HCT116 (cell line): ENCODE measurements around the gene SMC6. TPM values are rescaled to one million over a fixed set of nuclear protein-coding genes. Genes with fewer than 3 reads are reported as not detected.

Experiments used
- ATAC-seq: fragments of 200-7000 bp; cut with Tn5 transposase; 2 replicates; pipeline ENCODE4 v1.9.1; 2020; ENCODE audit warnings: mild to moderate bottlenecking, moderate library complexity
- BruUV-seq: library from RNA; stranded (reverse); fragments of 400-500 nt; replicated peaks from 2 replicates; lab custom pipeline; 2021; lab: Mats Ljungman, UMichigan
- CTCF ChIA-PET: fragments of 300-600 bp; sonication (Branson Sonifier 250); formaldehyde crosslinking; loops from one replicate; lab custom pipeline; 2021; ENCODE audit warnings: antibody characterized with exemption; lab: Charles Lee
- POLR2A ChIA-PET: fragments of 300-600, 350-600 bp; sonication (Branson Sonifier 250); formaldehyde crosslinking; loops from one replicate; lab custom pipeline; 2021; ENCODE audit warnings: antibody characterized with exemption; lab: Charles Lee
- RAD21 ChIA-PET, 2 experiments: fragments of 300-600 bp; sonication (Branson Sonifier 250); formaldehyde crosslinking; loops; one replicate each; lab custom pipeline; 2023; ENCODE audit warnings: low total read pairs in 2 of 2; ENCODE audit not compliant: uncharacterized antibody in 2 of 2, unreplicated experiment in 2 of 2, low non-redundant PET in 1 of 2; lab: Charles Lee
- DNase-seq: peaks from one replicate; pipeline ENCODE4 v3.0.0-alpha.2; 2010; ENCODE audit warnings: low read depth, low spot score
- H2AFZ ChIP-seq: fragments of 200-600 bp; shearing (Covaris generic), sonication (generic); 2 replicates; pipeline ENCODE4 v1.6.1; 2017; ENCODE audit warnings: low read depth, mixed run types, mixed read lengths, antibody characterized with exemption, low read length; ENCODE audit not compliant: poor library complexity, severe bottlenecking
- H3K27ac ChIP-seq: 2 replicates; pipeline ENCODE4 v1.5.1; 2012; ENCODE audit warnings: low read depth, low read length
- H3K27me3 ChIP-seq: fragments of 200-600 bp; sonication (generic); 2 replicates; pipeline ENCODE4 v1.6.1; 2016; ENCODE audit warnings: mixed run types, low read length, mixed read lengths; ENCODE audit not compliant: insufficient read depth
- H3K36me3 ChIP-seq, 2 experiments: fragments of 200-500 bp in 1 of 2; fragments of 200-600 bp in 1 of 2; sonication (Bioruptor generic) in 1 of 2; sonication (generic) in 1 of 2; 2 replicates each; pipeline versions ENCODE4 v1.5.1 to v1.6.1; 2014 to 2016; ENCODE audit warnings: low read length in 2 of 2, inconsistent platforms in 1 of 2, mixed read lengths in 1 of 2, mixed run types in 1 of 2; ENCODE audit not compliant: insufficient read depth in 2 of 2, control insufficient read depth in 1 of 2
- H3K4me1 ChIP-seq, 2 experiments: fragments of 200-600 bp in 1 of 2; sonication (generic) in 1 of 2; 2 replicates each; pipeline versions ENCODE4 v1.5.1 to v1.6.1; 2012 to 2017; ENCODE audit warnings: low read length in 2 of 2, inconsistent platforms in 1 of 2, mild to moderate bottlenecking in 1 of 2, mixed read lengths in 1 of 2, mixed run types in 1 of 2, moderate library complexity in 1 of 2; ENCODE audit not compliant: insufficient read depth in 2 of 2, control insufficient read depth in 1 of 2
- H3K4me2 ChIP-seq: fragments of 200-600 bp; sonication (generic); 2 replicates; pipeline ENCODE4 v1.6.1; 2017; ENCODE audit warnings: mixed run types, low read length, mixed read lengths
- H3K4me3 ChIP-seq, 2 experiments: fragments of 200-600 bp in 1 of 2; sonication (generic) in 1 of 2; replicated peaks in 1 of 2; 2 replicates each; pipeline ENCODE4 v1.5.1; 2011 to 2016; ENCODE audit warnings: low read length in 2 of 2, control low read depth in 1 of 2, low read depth in 1 of 2, mild to moderate bottlenecking in 1 of 2, mixed read lengths in 1 of 2, mixed run types in 1 of 2
- H3K79me2 ChIP-seq: fragments of 200-600 bp; sonication (generic); 2 replicates; pipeline ENCODE4 v1.6.1; 2017; ENCODE audit warnings: mild to moderate bottlenecking, mixed run types, low read length, moderate library complexity, mixed read lengths; ENCODE audit not compliant: insufficient read depth
- H3K9ac ChIP-seq: fragments of 200-600 bp; sonication (generic); 2 replicates; pipeline ENCODE4 v1.6.1; 2016; ENCODE audit warnings: low read length, mixed read lengths
- H3K9me2 ChIP-seq: fragments of 200-600 bp; sonication (generic), shearing (Covaris generic); 2 replicates; pipeline ENCODE4 v1.6.1; 2017; ENCODE audit warnings: mixed run types, mild to moderate bottlenecking, moderate library complexity; ENCODE audit not compliant: insufficient read depth
- H3K9me3 ChIP-seq, 2 experiments: fragments of 200-500 bp in 1 of 2; fragments of 200-600 bp in 1 of 2; sonication (Bioruptor generic) in 1 of 2; sonication (generic) in 1 of 2; 2 replicates each; pipeline ENCODE4 v1.6.1; 2014 to 2017; ENCODE audit warnings: low read length in 2 of 2, mixed read lengths in 2 of 2, inconsistent platforms in 1 of 2, low read depth in 1 of 2, mild to moderate bottlenecking in 1 of 2, mixed run types in 1 of 2, moderate library complexity in 1 of 2; ENCODE audit not compliant: control insufficient read depth in 1 of 2, insufficient read depth in 1 of 2
- H4K20me1 ChIP-seq: fragments of 200-600 bp; sonication (generic), shearing (Covaris generic); 2 replicates; pipeline ENCODE4 v1.6.1; 2017; ENCODE audit warnings: mixed run types, mild to moderate bottlenecking, moderate library complexity; ENCODE audit not compliant: insufficient read depth
- ATF3 ChIP-seq: IDR thresholded peaks from 2 replicates; pipeline ENCODE4 v1.6.1; 2012
- CEBPB ChIP-seq: IDR thresholded peaks from 2 replicates; pipeline ENCODE4 v1.6.1; 2012; ENCODE audit warnings: low read depth
- CTCF ChIP-seq, 3 experiments: fragments of 200-600 bp in 1 of 3; sonication (generic) in 1 of 3; IDR thresholded peaks in 2 of 3; conservative IDR thresholded peaks in 1 of 3; 2 replicates each; pipeline ENCODE4 v1.5.1; 2012 to 2017; ENCODE audit warnings: low read depth in 2 of 3, low read length in 2 of 3, antibody characterized with exemption in 1 of 3, borderline replicate concordance in 1 of 3, control low read depth in 1 of 3, mild to moderate bottlenecking in 1 of 3, mixed read lengths in 1 of 3, mixed run types in 1 of 3, moderate library complexity in 1 of 3; ENCODE audit not compliant: insufficient read depth in 1 of 3
- EGR1 ChIP-seq: IDR thresholded peaks from 2 replicates; pipeline ENCODE4 v1.6.1; 2012; ENCODE audit warnings: low read depth
- ELF1 ChIP-seq: IDR thresholded peaks from 2 replicates; pipeline ENCODE4 v1.6.1; 2012; ENCODE audit warnings: low read depth, borderline replicate concordance
- EZH2phosphoT487 ChIP-seq: fragments of 200-600 bp; IDR thresholded peaks from 2 replicates; pipeline ENCODE4 v1.6.1; 2018; ENCODE audit warnings: antibody characterized with exemption, borderline replicate concordance
- MAX ChIP-seq: IDR thresholded peaks from 2 replicates; pipeline ENCODE4 v1.6.1; 2012
- POLR2A ChIP-seq: IDR thresholded peaks from 2 replicates; pipeline ENCODE4 v1.7.0; 2011; ENCODE audit warnings: borderline replicate concordance; ENCODE audit not compliant: insufficient read depth, insufficient read length; ENCODE audit errors: extremely low read depth
- REST ChIP-seq: IDR thresholded peaks from 2 replicates; pipeline ENCODE4 v1.6.1; 2012; ENCODE audit warnings: low read depth
- SIN3A ChIP-seq: IDR thresholded peaks from 2 replicates; pipeline ENCODE4 v1.6.1; 2012; ENCODE audit warnings: low read depth
- SP1 ChIP-seq: IDR thresholded peaks from 2 replicates; pipeline ENCODE4 v1.6.1; 2012; ENCODE audit warnings: low read depth
- SRF ChIP-seq: IDR thresholded peaks from 2 replicates; pipeline ENCODE4 v1.6.1; 2012; ENCODE audit warnings: low read depth
- TCF7L2 ChIP-seq: IDR thresholded peaks from 2 replicates; pipeline ENCODE4 v1.7.0; 2011; ENCODE audit warnings: borderline replicate concordance, inconsistent platforms; ENCODE audit not compliant: insufficient read depth, insufficient read length; ENCODE audit errors: extremely low read depth
- YY1 ChIP-seq: IDR thresholded peaks from 2 replicates; pipeline ENCODE4 v1.6.1; 2011; ENCODE audit warnings: low read length, low read depth, moderate library complexity, mild to moderate bottlenecking; ENCODE audit not compliant: insufficient replicate concordance; ENCODE audit errors: extremely low read depth
- ZBTB33 ChIP-seq: IDR thresholded peaks from 2 replicates; pipeline ENCODE4 v1.6.1; 2011; ENCODE audit warnings: mild to moderate bottlenecking, low read length, moderate library complexity; ENCODE audit not compliant: insufficient replicate concordance; ENCODE audit errors: extremely low read depth
- ZFX ChIP-seq: fragments of 450-650 bp; IDR thresholded peaks from 2 replicates; pipeline ENCODE4 v1.6.1; 2017
- ZNF274 ChIP-seq: fragments of 200-500 bp; sonication (Bioruptor generic); IDR thresholded peaks from 2 replicates; pipeline ENCODE4 v1.6.1; 2014; ENCODE audit warnings: mild to moderate bottlenecking, low read depth, low read length, inconsistent platforms
- intact Hi-C: fragments of 100-400 bp; cut with micrococcal nuclease; formaldehyde crosslinking; loops from 2 replicates; pipeline ENCODE4 v1.10.0; 2022
- total RNA-seq: library from RNA; stranded (reverse); gene quantifications from one replicate; pipeline ENCODE4 v1.2.1, GENCODE V29; 2021; ENCODE audit not compliant: unreplicated experiment

SMC6 gene
- total RNA-seq, 1 experiment from 2014 or later, result 26.4 TPM

- Histone ChIP-seq H4K20me1 (no peaks in the 10 kb centered on the region), H3K9me3 (no peaks in the 10 kb centered on the region), H3K27ac (no peak overlapping the region), H3K9me2 (no peaks in the 10 kb centered on the region), H3K4me1 (no peaks in the 10 kb centered on the region), H3K27me3 (no peaks in the 10 kb centered on the region), H3K9ac (no peak overlapping the region), H3K79me2 (no peaks in the 10 kb centered on the region), H3K4me3 (no peak overlapping the region), H3K4me2 (no peak overlapping the region), H3K36me3 (peaks cover 2 to 20% of the 10 kb centered on the region in 2 experiments; a peak in 3 of 4 replicates), H2AFZ (no peak overlapping the region)
- no TSS peak for BruUV-seq
- intact Hi-C loops, result no loop called here
- ChIA-PET RAD21 (no interaction called here), POLR2A (no interaction called here), CTCF (interaction anchor here (2.5 kb wide), 1 partner anchor 9 kb away, joined by 8 read pairs; no protein-coding TSS in a partner anchor)
- TF ChIP-seq MAX (no peak), TCF7L2 (no peak), ELF1 (no peak), POLR2A (no peak), SP1 (no peak), REST (no peak), ZBTB33 (no peak), ZNF274 (no peak), CEBPB (no peak), CTCF (IDR thresholded peaks at IDR 0.05 in 2 of 3, conservative IDR thresholded peaks at IDR 0.05 in 1 of 3; ENCODE audit: borderline replicate concordance in 1 of 3, insufficient read depth in 1 of 3, low read depth in 2 of 3, low read length in 2 of 3) (no peak), ZFX (no peak), EGR1 (no peak), SIN3A (no peak), EZH2phosphoT487 (no peak), YY1 (no peak), ATF3 (no peak), SRF (no peak)
- DNase-seq, result no peak
- ATAC-seq, result no peak
These were observed 73.5 kb downstream of the SMC6 start for GRCh38 chr2:17680119-17680518.
